T-helper 2 cell treated with Interferon-gamma antibody and Interleukin-4, amounts not matched to agents 100 ng/mL and 5 ng/mL, for 36 hours (primary cell): Measurements from ENCODE around the gene SIGLEC1. TPM values are rescaled to one million over a fixed set of nuclear protein-coding genes. Genes with fewer than 3 reads are reported as not detected.

ENCODE experiments used
- intact Hi-C: fragments of 100-400 bp; cut with micrococcal nuclease; formaldehyde crosslinking; loops from one replicate; pipeline ENCODE4 v1.15.1; 2023
- total RNA-seq: library from RNA; stranded (reverse); gene quantifications from 2 replicates; pipeline ENCODE4 v1.2.3, GENCODE V29; 2022

The SIGLEC1 gene
- total RNA-seq, 1 donor from 2014 or later = not detected

GRCh38 chr20:3744806-3745685 lies 32.6 kb upstream of the SIGLEC1 start:
- intact Hi-C loops = no loop called here

DNA sequence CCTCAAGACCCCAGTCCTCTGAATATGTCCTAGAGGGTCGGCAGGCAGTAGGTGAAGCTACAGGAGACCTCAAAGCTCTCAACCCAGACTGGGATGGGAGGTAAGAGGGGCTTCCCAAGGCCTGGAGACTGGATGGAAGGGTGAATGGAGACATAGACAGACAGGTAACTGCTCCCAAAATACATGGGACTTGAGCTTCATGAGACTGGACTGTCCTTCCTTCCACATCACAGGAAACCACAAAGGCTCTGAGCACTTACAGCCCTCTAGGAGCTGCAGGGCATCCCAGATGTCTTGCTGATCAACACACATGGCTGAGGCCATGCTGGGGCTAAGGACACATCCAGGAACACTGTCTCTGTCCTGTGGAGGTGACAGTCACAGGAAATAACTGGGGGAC lies 31.6 kb upstream of the SIGLEC1 start:
- intact Hi-C loops = no loop called here

- intact Hi-C loops = no loop called here
Measured at GRCh38 chr20:3743251-3743650, 30.9 kb upstream of the SIGLEC1 start.

GRCh38 chr20:3741836-3742458 lies 29.5 kb upstream of the SIGLEC1 start:
- intact Hi-C loops = no loop called here

DNA sequence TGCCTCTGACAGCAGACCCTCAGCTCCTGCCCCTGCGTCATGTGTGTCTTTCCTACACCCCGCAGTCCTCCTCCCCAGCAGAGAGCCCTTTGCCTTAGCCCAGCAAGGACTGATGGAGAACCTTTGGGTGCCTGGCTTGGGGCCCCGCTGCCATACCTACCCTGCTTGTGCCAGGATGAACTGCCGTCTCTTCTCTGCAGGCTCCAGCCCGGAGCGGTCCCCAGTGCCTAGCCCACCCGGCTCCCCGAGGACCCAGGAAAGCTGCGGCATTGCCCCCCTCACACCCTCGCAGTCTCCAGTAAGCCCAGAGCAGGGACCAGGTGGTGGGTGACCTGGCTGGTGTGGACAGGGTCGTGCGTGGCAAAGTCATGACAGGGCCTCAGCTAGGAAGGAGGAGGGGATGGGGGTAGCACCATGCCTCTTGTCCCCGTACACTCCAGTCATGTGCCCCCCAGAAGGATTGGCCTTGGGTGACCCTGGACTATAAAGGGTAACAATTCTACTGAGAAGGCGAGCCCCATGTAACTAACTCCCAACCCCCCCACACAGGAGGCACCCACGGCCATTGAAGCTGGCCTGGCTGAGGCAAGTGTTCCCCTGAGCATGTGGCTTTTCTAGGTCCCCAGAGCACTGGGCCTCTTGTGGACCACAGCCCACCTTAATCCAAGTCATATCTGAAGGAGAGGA lies 28.4 kb upstream of the SIGLEC1 start:
- intact Hi-C loops = no loop called here

DNA sequence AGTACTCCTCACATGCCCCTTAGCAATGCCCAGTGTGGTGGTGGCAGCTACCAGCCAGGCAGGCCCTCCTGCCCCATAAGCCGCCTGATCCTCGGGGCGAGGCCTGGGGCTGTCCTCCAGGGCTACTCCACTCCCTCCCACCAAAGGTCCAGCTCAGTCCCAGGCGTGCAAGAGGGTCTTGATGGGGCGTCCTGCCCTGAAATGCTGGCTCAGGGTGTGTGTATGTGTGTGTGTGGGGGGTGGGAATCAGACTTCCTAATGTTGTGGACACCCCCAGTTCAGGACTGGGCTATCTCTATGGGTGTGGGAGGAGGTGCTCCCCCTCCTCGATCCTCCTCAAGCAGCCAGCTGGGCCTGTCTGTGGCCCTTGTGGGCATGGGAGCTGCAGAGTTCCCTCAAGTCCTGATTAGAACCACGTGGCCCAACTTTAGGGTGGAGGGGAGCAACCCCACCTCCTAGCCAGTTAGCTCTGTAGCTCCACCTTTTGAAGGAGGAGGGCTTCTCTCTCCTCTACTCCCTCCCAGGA lies 27.6 kb upstream of the SIGLEC1 start:
- intact Hi-C loops = no loop called here

- intact Hi-C loops = no loop called here
Measured at GRCh38 chr20:3739054-3739925, 26.9 kb upstream of the SIGLEC1 start.

DNA sequence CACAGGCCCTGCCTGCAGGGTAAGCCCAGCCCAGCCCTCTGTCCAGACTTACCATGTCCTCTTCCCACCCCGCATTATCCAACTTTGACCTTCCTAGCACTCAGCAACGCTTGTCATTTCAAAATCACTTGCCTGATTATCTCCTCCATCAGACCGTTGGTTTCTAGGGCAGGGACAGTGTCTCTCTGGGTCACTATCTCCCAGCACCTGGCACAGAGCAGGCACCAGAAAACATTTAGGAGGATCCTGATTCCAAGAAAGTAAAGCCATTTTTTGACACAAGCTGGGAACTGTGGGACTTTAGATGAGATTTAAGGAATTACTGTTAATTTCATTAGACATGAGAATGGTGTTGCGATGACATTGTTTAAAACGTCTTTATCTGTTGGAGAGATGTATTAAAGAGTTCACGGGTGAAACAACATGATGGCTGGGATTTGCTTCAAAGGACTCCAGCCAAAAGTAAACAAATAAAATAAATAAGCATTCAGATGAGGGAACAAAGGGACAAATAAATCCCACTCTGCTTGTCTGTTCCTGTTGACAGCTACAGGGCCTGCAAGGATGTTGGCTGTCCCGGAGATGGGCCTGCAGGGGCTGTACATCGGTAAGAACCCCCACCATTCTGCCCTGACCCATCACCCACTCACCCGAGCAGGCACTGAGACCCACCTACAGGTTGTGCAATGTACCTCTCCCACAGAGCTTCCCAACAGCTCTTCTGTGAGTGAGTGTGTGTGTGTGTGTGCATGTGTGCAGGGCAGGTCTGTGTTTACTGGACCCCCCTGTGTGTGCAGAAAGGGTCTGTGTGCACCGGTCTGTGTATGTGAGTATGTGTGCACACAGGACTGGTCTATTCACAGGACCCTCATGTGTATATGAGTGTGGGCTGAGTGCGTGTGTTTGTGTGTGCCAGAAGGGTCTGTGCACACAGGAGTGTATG lies 26.0 kb upstream of the SIGLEC1 start:
- intact Hi-C loops = no loop called here

DNA sequence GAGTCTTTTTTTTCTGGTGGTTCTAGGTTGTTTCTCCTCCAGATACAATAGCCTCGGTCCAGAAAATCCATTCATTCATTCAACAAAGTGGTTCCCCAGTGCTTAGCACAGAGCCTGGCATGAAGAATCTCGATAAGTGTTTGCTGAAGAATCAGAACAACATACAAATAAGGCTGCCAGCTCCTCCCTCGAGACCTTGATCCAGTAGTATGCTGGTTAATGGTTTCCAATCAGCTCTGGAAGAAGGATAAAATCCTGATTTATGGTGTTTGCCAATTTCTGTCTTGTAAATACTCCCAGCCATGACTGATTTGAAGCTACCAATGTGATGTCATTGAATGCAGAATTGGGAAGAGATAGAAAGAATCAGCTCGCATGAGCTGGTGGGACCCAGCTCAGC lies 23.4 kb upstream of the SIGLEC1 start:
- intact Hi-C loops = no loop called here

- intact Hi-C loops = no loop called here
Measured at GRCh38 chr20:3734111-3734843, 21.9 kb upstream of the SIGLEC1 start.

GRCh38 chr20:3733119-3733995 lies 21.0 kb upstream of the SIGLEC1 start:
- intact Hi-C loops = no loop called here

GRCh38 chr20:3732327-3733118 lies 20.1 kb upstream of the SIGLEC1 start, which contains the start of gene HSPA12B:
HSPA12B (plus strand) TSS chr20:3732685; CDS start chr20:3738675, 5,990 bp downstream.
- intact Hi-C loops = no loop called here

DNA sequence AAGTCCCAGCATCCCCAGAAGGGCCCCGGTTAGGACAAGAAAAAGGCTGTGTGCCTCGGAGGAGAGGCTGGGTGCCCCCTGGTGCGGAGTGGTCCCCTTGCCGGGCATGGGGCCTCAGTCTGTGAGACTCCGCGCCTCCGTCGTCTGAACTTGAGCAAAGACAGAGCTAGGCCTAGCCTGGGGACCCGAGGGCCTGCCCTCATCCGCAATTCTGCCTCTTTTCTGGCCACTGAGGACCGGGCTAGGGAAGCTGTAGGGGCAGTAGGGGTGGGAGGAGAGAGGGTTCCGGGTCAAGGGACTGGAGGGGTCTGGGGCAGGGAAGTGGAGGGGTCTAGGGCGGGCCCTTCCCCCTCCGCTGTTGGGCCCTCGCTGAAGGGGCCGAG lies 19.5 kb upstream of the SIGLEC1 start:
- intact Hi-C loops = no loop called here

- intact Hi-C loops = no loop called here
Measured at GRCh38 chr20:3730803-3731672, 18.6 kb upstream of the SIGLEC1 start.

DNA sequence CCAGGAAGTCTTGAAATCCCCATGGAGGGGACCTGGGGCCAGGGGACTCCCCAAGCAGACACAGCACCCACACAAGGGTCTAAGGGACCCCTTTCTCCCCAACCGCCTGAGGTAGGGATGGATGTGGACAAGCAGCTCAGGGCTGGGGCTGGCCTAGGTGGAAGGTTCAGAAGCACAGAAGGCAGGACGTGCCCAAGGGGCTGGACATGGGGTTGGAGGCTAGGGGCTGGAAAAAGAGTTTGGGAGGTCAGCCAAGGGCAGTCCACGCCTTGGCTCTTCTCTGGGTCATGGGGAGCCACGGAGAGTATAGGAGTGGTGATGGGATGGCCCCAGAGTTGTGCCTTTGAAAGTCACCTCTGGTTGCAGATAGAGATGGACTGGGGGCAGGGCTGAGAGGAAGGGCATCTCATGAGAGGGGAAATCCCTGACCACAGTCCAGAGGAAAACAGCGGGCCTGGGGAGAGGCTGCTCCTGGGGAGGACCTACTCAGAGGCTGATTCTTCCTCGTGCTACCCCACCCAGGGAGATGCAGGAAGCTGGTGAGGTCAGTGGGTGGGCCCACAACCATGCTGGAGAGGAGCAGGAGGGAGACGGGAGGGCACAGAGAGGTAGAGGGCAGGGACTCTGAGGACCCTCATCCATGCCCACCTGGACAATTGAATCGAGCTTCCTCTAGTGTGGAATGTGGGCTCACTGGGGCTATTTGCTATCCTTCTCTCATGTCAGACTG lies 17.6 kb upstream of the SIGLEC1 start:
- intact Hi-C loops = no loop called here

DNA sequence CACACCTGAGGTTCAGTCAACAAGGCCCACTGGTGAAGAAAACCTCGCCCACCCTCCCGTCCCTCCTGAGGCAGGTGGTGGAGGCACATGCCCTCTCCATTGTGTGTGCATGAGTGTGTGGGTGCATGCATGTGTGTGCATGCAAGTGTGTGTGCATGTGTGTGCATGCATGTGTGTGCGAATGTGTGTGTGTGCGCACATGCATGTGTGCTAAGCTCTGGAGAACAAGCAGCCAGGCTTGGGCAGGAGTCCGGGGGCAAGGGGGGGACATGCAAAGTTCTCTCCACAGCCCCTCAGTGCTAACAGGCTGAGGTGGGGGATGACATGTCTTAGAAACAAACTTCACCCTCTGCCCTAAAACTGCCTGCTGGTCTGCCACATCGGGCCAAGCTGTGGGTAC lies 17.0 kb upstream of the SIGLEC1 start:
- intact Hi-C loops = no loop called here
